Stimulated activated naive CD8-positive, alpha-beta T cell treated with anti-CD3 and anti-CD28 coated beads, Interleukin-15, amount 100 ng/mL, for 72 hours (primary cell): ENCODE measurements around the gene RPP14.

Experiments used
- ATAC-seq: fragments of 150-1000 bp; cut with Tn5 transposase; 2 replicates; pipeline ENCODE4 v1.10.0; 2021; ENCODE audit warnings: mild to moderate bottlenecking, moderate library complexity
- DNase-seq, 2 donors: peaks; one replicate each; pipeline ENCODE4 v3.0.0; 2021 to 2022
- H3K27ac Mint-ChIP-seq, 2 donors: one replicate each; pipeline ENCODE4 v1.8.0; 2022; ENCODE audit warnings: mild to moderate bottlenecking in 2 of 2, mixed read lengths in 2 of 2, moderate library complexity in 2 of 2
- H3K27me3 Mint-ChIP-seq: one replicate; pipeline ENCODE4 v1.8.0; 2022; ENCODE audit warnings: mixed read lengths
- H3K4me1 Mint-ChIP-seq: one replicate; pipeline ENCODE4 v1.8.0; 2022; ENCODE audit warnings: mild to moderate bottlenecking, mixed read lengths
- H3K4me3 Mint-ChIP-seq, 2 donors: one replicate each; pipeline ENCODE4 v1.8.0; 2022; ENCODE audit warnings: mild to moderate bottlenecking in 2 of 2, mixed read lengths in 2 of 2, moderate library complexity in 1 of 2
- H3K9me3 Mint-ChIP-seq, 2 donors: one replicate each; pipeline ENCODE4 v1.8.0; 2022; ENCODE audit warnings: mixed read lengths in 2 of 2

Gene RPP14

DNA sequence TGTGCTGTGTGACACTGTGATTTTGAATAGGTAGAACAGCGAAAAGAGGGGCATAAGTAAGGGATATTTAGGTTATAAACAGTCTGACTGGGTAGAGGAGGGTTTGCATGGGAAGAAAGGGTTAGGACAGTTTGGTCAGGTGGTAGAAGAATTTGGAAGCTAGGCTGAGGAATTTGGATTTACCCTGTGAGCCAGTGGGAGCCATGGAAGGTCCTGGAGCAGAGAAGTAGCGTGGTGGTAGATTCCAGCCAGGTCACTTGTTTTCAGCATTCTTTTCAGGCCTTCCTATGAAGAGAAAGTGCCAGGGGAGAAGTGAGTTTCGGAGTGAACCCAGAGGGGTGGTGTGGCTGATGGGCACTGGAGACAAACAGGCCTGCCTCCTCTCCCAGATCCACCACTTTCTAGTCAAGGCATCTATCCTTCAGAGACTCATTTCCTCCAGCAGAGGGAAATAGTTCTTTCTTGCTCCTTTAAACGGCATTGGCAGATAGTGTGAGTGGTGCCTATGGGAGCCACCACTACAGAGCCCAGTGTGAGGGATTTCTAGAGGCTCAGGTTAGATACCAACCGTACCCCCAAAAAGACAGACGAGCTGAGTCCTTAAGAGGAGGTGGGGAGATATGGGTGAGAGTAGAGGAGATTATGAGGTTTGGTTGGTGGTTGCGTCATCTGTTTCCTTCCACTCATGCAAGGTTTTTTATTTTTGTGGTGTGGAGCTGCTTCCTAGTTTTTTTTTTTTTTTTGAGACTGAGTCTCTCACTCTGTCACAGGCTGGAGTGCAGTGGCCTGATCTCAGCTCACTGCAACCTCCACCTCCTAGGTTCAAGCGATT is 47.9 kb downstream of the RPP14 start:
- Mint-ChIP-seq H3K4me1 (peaks cover 68% of the 10 kb centered on the region), H3K27me3 (no peaks in the 10 kb centered on the region), H3K9me3 (no peaks in the 10 kb centered on the region), H3K27ac (peak overlapping the region; percentile 98), H3K4me3 (peak overlapping the region; percentile 75 to 77)
- peak in 1 of 2 donors; percentile 40 for DNase-seq
- ATAC-seq, result peak; percentile 80

- no peak for ATAC-seq
- Mint-ChIP-seq H3K4me1 (peaks cover 58% of the 10 kb centered on the region), H3K9me3 (no peaks in the 10 kb centered on the region), H3K27me3 (no peaks in the 10 kb centered on the region), H3K27ac (no peak overlapping the region), H3K4me3 (no peak overlapping the region)
- no peak for DNase-seq
These were observed 49.1 kb downstream of the RPP14 start for GRCh38 chr3:58355179-58355578.

- H3K4me3 Mint-ChIP-seq, result no peak overlapping the region
- H3K27ac Mint-ChIP-seq, result peak overlapping the region in 1 of 2 donors; percentile 11
- H3K9me3 Mint-ChIP-seq, result no peaks in the 10 kb centered on the region
- no peak for ATAC-seq
- no peaks in the 10 kb centered on the region for H3K27me3 Mint-ChIP-seq
- H3K4me1 Mint-ChIP-seq, result peaks cover 49% of the 10 kb centered on the region
- DNase-seq, result no peak
These were observed 50.0 kb downstream of the RPP14 start for GRCh38 chr3:58356054-58356453.

GRCh38 chr3:58357402-58357801 is 51.4 kb downstream of the RPP14 start:
- Mint-ChIP-seq H3K9me3 (no peaks in the 10 kb centered on the region), H3K27ac (peak overlapping the region; percentile 72 to 91), H3K27me3 (no peaks in the 10 kb centered on the region), H3K4me3 (no peak overlapping the region), H3K4me1 (peaks cover 40% of the 10 kb centered on the region)
- ATAC-seq (peak; percentile 31), DNase-seq (no peak)

- Mint-ChIP-seq H3K27me3 (no peaks in the 10 kb centered on the region), H3K9me3 (no peaks in the 10 kb centered on the region), H3K4me1 (peaks cover 35% of the 10 kb centered on the region), H3K4me3 (no peak overlapping the region), H3K27ac (no peak overlapping the region)
- ATAC-seq (peak; percentile 72), DNase-seq (no peak)
These were observed 52.0 kb downstream of the RPP14 start for GRCh38 chr3:58358092-58358491.

DNA sequence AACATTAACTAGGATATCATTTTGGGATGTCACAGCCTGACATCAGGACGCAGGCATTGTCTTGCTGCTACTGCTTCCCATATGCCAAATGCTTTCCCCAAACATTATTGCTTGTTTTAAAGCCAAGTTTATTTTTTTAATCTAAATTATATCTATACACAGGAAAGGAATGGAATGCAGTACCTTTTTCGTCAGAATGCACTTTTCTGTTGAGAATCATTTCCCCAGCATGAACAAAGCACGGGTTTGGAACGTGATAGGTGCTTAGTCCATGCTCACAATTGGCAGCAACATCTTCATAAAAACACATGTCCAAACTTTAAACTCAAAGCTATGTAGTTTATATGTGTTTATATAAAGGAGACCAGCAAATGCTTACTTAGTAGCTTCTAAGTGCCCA is 52.8 kb downstream of the RPP14 start:
- Mint-ChIP-seq H3K9me3 (no peaks in the 10 kb centered on the region), H3K27me3 (no peaks in the 10 kb centered on the region), H3K4me1 (peaks cover 34% of the 10 kb centered on the region), H3K4me3 (no peak overlapping the region), H3K27ac (peak overlapping the region in 1 of 2 donors; percentile 20)
- DNase-seq (no peak), ATAC-seq (no peak)

GRCh38 chr3:58359621-58360020 is 53.6 kb downstream of the RPP14 start:
- no peak for DNase-seq
- H3K27ac Mint-ChIP-seq, result no peak overlapping the region
- H3K4me3 Mint-ChIP-seq, result no peak overlapping the region
- no peaks in the 10 kb centered on the region for H3K9me3 Mint-ChIP-seq
- peaks cover 33% of the 10 kb centered on the region for H3K4me1 Mint-ChIP-seq
- H3K27me3 Mint-ChIP-seq, result no peaks in the 10 kb centered on the region
- ATAC-seq, result no peak

DNA sequence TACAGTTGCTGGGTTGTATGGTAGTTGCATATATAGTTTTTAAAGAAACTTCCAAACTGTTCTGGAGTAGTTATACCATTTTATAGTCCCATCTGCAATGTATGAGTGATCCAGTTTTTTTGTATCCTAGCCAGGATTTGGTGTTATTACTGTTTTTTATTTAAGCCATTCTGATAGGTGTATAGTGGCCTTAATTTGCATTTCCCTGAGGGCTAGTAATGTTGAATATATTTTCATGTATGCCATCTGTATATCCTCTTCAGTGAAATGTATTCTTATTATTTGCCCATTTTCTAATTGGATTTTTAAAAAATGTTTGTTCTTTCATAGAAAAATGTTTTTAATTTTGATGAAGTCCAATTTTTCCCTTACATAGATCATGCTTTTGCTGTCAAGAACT is 55.8 kb downstream of the RPP14 start:
- Mint-ChIP-seq H3K4me1 (peaks cover 52% of the 10 kb centered on the region), H3K4me3 (no peak overlapping the region), H3K9me3 (no peaks in the 10 kb centered on the region), H3K27ac (no peak overlapping the region), H3K27me3 (no peaks in the 10 kb centered on the region)
- DNase-seq (no peak), ATAC-seq (no peak)

DNA sequence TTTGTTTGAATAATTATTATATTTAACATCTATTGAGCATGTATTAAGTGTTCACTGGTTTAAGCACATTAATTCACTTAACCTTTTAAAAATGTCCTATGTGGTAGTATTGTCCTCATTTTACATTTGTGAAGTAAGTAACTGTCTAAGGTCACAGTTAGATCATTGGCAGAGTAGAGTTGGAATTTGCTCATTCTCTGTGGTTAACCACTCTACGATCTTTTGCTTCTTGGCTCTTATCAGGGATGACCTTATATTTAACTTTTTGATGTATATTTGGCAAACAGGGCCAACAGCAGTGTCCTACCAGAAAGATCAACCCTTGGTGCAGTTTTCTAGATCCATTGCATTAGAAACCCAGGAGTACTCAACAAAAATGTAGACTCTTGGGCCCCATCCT is 60.7 kb downstream of the RPP14 start:
- H3K27ac Mint-ChIP-seq, result no peak overlapping the region
- H3K4me1 Mint-ChIP-seq, result peaks cover 36% of the 10 kb centered on the region
- no peaks in the 10 kb centered on the region for H3K9me3 Mint-ChIP-seq
- H3K4me3 Mint-ChIP-seq, result no peak overlapping the region
- no peaks in the 10 kb centered on the region for H3K27me3 Mint-ChIP-seq
- DNase-seq (no peak), ATAC-seq (no peak)

GRCh38 chr3:58369038-58369437 is 63.0 kb downstream of the RPP14 start:
- no peaks in the 10 kb centered on the region for H3K9me3 Mint-ChIP-seq
- H3K27me3 Mint-ChIP-seq, result no peaks in the 10 kb centered on the region
- ATAC-seq (no peak), DNase-seq (no peak)
- H3K4me1 Mint-ChIP-seq, result peaks cover 29% of the 10 kb centered on the region
- H3K27ac Mint-ChIP-seq, result no peak overlapping the region
- no peak overlapping the region for H3K4me3 Mint-ChIP-seq
